HG03280 (cell line): Measurements from ENCODE around the gene LRG1.

ENCODE experiments used
- ATAC-seq: cut with Tn5 transposase; IDR thresholded peaks from one replicate; pipeline ENCODE4 v1.9.1; 2021; ENCODE audit warnings: mild to moderate bottlenecking, moderate library complexity; ENCODE audit not compliant: unreplicated experiment

Gene LRG1

DNA sequence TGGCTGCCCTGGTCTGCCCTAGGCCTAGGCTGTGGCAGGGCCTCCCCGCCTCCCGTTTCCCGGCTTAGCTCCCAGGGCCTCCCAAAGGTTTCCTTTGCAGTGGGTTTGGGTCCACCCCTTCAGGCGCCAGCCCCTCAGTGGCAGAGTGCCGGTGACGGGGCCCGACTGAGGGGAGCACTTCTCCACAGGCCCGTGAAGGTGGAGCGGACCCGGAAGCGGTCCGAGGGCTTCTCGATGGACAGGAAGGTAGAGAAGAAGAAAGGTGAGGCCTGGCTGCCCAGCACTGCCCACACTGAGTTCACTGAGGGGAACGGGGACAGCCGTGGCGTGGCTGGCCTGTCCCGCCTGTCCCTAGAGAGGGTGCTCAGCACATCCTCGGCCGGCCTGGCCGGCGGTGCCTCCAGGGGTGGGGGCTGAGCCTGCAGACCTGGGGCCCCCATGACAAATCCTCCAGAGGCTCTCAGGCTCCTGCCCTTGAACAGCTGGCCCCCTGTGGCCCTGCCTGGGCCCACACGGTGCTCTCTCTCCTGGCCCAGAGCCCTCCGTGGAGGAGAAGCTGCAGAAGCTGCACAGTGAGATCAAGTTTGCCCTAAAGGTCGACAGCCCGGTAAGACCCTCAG lies 42.0 kb downstream of the LRG1 start:
- no peak for ATAC-seq

DNA sequence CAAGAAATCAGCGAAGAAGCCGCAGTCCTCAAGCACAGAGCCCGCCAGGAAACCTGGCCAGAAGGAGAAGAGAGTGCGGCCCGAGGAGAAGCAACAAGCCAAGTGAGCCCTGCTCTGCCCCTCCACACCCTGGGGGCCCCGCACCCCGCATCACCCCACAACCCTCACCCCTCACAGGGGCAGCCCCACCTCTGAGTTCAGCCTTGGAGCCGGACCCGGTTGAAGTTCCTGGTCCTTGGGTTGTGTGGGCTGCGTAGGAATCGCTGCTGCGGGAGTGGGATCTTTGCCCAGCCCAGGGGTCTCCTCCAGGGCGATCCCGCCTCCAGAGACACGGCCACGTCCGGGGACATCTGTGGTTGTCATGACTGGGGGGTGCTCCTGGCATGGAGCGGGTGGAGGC lies 43.5 kb downstream of the LRG1 start:
- no peak for ATAC-seq

DNA sequence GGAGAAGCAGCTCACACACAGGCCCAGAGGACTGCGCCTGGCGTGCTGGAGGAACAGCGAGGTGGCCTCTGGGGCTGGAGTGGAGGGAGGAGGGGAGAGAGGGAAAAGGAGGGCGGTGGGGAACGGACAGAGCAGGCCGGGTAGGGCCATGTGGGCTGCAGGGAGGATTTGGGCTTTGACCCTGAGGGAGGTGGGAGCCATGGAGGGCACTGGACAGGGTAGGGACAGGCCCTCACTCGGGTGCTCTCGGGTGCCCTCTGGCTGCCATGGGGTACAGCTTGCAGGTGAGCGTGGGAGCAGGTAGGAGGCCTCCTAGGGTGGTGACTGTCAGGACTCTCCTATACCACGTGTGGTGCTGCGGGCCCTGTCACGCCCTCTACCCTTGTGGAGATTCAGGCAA lies 44.4 kb downstream of the LRG1 start:
- ATAC-seq, result no peak

DNA sequence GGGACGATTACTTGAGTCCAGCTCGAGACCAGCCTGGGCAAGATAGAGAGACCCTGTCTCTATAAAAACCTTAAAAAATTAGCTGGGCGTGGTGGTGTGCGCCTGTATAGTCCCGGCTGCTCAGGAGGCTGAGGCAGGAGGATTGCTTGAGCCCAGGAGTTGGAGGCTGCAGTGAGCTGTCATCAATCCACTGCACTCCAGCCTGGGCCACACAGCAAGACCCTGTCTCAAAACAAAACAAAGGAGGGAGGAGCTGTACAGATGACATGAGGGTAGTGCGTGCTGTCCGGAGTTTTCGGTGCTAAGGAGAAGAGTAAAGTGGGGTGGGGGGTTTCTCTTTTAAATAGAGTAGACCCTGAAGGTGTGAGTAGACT lies 45.2 kb downstream of the LRG1 start:
- no peak for ATAC-seq

DNA sequence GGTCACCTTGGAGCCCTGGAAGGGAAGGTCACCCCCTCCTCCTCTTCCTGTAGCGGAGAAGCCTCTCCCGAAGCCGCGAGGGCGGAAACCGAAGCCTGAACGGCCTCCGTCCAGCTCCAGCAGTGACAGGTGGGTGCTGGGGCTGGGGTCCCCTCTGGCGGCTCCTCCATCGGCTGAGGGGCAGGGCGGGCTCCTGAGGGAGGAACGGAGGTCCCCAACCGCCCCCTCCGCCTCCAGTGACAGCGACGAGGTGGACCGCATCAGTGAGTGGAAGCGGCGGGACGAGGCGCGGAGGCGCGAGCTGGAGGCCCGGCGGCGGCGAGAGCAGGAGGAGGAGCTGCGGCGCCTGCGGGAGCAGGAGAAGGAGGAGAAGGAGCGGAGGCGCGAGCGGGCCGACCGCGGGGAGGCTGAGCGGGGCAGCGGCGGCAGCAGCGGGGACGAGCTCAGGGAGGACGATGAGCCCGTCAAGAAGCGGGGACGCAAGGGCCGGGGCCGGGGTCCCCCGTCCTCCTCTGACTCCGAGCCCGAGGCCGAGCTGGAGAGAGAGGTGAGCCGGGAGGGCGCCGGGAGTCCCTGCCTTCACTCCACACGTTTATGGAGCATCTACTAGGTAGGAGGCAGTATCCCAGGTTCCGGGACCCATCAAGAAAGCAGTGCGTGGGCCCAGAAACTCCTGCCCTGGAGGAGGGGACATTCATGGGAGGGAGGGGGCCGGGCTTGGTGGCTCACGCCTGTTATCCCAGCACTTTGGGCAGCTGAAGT lies 45.7 kb downstream of the LRG1 start:
- no peak for ATAC-seq

DNA sequence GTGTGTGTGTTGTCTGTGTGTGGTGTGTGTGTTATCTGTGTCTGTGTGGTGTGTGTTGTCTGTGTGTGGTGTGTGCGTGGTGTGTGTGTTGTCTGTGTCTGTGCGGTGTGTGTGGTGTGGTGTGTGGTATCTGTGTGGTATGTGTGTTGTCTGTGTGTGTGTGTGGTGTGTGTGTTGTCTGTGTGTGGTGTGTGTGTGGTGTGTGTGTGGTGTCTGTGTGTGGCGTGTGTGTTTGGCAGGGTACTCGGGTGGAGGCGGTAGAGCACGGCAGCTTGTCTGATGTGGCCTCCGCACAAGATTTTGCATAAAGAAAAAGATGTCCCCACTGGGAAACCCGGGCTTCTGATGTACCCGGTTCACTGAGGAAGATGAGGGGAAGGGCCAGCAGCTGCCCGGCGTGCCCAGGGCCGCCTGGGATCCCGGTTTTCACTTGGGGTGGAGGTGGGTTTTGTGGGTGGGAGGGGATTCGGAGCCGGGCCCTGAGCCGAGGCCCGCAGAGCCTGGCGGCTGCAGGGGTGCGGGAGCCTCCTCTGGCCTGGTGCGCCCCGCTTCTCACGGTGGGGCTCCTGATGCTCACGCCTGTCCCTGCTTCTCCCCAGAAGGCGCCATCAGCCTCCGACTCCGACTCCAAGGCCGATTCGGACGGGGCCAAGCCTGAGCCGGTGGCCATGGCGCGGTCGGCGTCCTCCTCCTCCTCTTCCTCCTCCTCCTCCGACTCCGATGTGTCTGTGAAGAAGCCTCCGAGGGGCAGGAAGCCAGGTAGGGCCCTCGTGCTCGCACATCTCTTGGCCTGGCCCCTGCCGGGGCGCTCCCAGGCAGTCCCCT lies 46.5 kb downstream of the LRG1 start:
- no peak for ATAC-seq

DNA sequence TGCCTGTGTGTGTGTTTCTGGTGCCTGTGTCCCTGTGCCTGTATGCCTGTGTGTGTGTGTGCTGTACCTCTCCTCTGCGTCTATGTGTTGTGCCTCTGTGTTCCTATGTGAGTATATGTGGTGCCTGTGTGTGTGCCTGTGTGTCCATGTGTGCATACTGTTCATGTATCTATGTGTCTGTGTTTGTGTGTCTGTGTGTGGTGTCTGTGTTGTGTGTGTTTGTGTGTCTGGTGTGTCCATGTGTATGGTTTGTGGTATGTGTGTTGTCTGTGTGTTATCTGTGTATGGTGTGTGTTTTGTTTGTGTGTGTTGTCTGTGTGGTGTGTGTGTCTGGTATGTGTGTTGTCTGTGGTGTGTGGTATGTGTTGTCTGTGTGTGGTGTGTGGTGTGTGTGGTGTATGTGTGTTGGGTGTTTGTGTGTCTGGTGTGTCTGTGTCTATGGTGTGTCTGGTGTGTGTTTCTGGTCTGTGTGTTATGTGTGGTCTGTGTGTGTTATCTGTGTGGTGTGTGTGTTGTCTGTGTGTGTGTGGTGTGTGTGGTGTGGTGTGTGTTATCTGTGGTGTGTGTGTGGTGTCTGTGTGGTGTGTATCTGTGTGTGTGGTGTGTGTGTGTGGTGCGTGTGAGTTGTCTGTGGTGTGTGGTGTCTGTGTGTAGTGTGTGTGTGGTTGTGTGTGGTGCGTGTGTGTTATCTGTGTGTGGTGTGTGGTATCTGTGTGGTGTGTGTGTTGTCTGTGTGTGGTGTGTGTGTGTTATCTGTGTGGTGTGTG lies 47.3 kb downstream of the LRG1 start:
- ATAC-seq, result no peak

DNA sequence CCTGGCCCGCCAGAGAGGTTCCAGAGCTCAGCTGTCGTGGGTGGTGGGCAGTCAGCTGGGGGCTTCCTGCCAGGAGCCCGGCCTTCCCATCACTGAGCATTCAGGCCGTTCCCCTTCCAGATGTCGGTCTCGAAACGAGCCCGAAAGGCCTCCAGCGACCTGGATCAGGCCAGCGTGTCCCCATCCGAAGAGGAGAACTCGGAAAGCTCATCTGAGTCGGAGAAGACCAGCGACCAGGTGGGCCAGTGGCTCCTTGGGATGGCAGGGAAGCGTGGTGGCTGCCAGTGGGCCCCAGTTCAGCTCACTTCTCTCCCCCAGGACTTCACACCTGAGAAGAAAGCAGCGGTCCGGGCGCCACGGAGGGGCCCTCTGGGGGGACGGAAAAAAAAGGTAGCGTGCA lies 48.4 kb downstream of the LRG1 start:
- ATAC-seq, result no peak

DNA sequence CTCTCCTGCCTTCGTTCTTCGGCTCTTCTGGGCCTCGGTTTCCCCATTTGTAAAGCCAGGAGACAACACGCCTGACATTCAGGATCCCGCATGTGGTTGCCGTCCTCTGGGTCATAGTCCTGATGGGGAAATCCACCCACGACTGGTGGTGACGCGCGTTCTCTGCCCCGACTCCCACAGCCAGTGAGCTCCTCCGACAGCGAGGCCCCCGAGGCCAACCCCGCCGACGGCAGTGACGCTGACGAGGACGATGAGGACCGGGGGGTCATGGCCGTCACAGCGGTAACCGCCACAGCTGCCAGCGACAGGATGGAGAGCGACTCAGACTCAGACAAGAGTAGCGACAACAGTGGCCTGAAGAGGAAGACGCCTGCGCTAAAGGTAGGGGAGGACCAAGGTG lies 51.3 kb downstream of the LRG1 start:
- ATAC-seq, result no peak

DNA sequence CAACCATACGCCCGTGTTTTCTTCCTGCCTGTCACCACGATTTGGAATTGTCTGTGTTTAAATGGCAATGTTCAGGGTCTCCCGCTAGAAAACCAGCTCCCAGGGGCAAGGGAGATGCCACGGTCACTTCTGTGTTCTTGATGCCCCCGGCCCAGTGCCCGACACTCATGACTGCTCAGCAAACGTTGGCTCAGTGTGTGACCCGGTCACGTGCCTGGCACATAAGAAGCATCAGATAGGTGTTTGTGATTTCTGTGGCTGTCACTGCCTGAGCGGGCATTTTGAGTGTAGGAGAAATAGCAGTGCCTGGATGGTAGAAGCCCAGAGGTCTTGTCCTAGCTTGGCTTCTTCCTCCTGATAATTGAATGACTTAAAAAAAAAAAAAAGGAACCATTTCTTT lies 52.3 kb downstream of the LRG1 start:
- ATAC-seq, result no peak
